ENCODE data around the gene CHST15.
A peak's percentile ranks its signal among the peaks of the same experiment; 100 is the strongest.
"Not testable (repeated sequence)": the region's sequence is repeated elsewhere in the genome, so short reads cannot be mapped to it uniquely, and the experiment has no call there.

The CHST15 gene

GRCh38 chr10:124095096-124095495, 1.7 kb upstream of the CHST15 start:
- peak overlapping the region; percentile 8 to 89 for H3K4me3 ChIP-seq (ENCODE audit: low read depth in 1 of 2, low read length in 2 of 2)
- no peaks in the 10 kb centered on the region for H3K27me3 ChIP-seq (ENCODE audit: low read depth, low read length)
- peaks cover 3 to 26% of the 10 kb centered on the region in 2 donors for H3K4me1 ChIP-seq (ENCODE audit: control insufficient read depth in 1 of 2, insufficient read depth in 2 of 2, low read length in 2 of 2)
- H3K27ac ChIP-seq (ENCODE audit: low read length), result peak overlapping the region; percentile 69
- no peaks in the 10 kb centered on the region for H3K36me3 ChIP-seq (ENCODE audit: control insufficient read depth in 1 of 2, insufficient read depth in 2 of 2, low read length in 2 of 2)
- no peaks in the 10 kb centered on the region for H3K9me3 ChIP-seq (ENCODE audit: control insufficient read depth in 1 of 2, low read length in 2 of 2)

DNA sequence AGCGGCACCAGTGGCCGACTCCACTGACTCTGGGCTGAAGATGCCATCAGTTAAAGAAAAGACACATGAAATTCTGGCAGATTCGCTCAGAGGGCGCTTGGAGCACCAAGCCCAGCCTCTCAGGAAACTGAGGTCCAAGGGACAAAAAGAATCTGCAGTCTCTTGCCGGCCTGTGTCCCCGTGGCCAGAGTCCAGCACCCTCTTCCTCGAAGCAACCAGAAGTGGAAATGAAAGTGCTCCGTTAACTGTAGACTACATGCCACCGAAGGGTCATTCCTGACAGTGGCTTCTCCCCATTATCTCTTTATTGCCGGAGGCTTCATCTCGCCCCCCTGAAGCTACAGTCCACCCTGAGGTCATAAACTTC, 1.0 kb upstream of the CHST15 start:
- Histone ChIP-seq H3K36me3 (ENCODE audit: control insufficient read depth in 1 of 2, insufficient read depth in 2 of 2, low read length in 2 of 2) (no peaks in the 10 kb centered on the region), H3K9me3 (ENCODE audit: control insufficient read depth in 1 of 2, low read length in 2 of 2) (no peaks in the 10 kb centered on the region), H3K4me3 (ENCODE audit: low read depth in 1 of 2, low read length in 2 of 2) (peak overlapping the region; percentile 8 to 89), H3K27me3 (ENCODE audit: low read depth, low read length) (no peaks in the 10 kb centered on the region), H3K4me1 (ENCODE audit: control insufficient read depth in 1 of 2, insufficient read depth in 2 of 2, low read length in 2 of 2) (peaks cover 6 to 32% of the 10 kb centered on the region in 2 donors), H3K27ac (ENCODE audit: low read length) (peak overlapping the region; percentile 69)

- not testable (repeated sequence) for H3K36me3 ChIP-seq (ENCODE audit: control insufficient read depth in 1 of 2, insufficient read depth in 2 of 2, low read length in 2 of 2); H3K27me3 ChIP-seq (ENCODE audit: low read depth, low read length); H3K9me3 ChIP-seq (ENCODE audit: control insufficient read depth in 1 of 2, low read length in 2 of 2)
- H3K4me3 ChIP-seq (ENCODE audit: low read depth in 1 of 2, low read length in 2 of 2), result peak overlapping the region; percentile 53 to 89
- peaks cover 11 to 37% of the 10 kb centered on the region in 2 donors for H3K4me1 ChIP-seq (ENCODE audit: control insufficient read depth in 1 of 2, insufficient read depth in 2 of 2, low read length in 2 of 2)
- peak overlapping the region; percentile 69 for H3K27ac ChIP-seq (ENCODE audit: low read length)
These were observed 498 bp upstream of the CHST15 start for GRCh38 chr10:124093774-124094418.

GRCh38 chr10:124092250-124092859, 1.0 kb downstream of the CHST15 start:
- H3K4me1 ChIP-seq (ENCODE audit: control insufficient read depth in 1 of 2, insufficient read depth in 2 of 2, low read length in 2 of 2), result peaks cover 23 to 51% of the 10 kb centered on the region in 2 donors
- no peaks in the 10 kb centered on the region for H3K36me3 ChIP-seq (ENCODE audit: control insufficient read depth in 1 of 2, insufficient read depth in 2 of 2, low read length in 2 of 2)
- no peaks in the 10 kb centered on the region for H3K27me3 ChIP-seq (ENCODE audit: low read depth, low read length)
- no peaks in the 10 kb centered on the region for H3K9me3 ChIP-seq (ENCODE audit: control insufficient read depth in 1 of 2, low read length in 2 of 2)
- peak overlapping the region; percentile 51 for H3K27ac ChIP-seq (ENCODE audit: low read length)
- H3K4me3 ChIP-seq (ENCODE audit: low read depth in 1 of 2, low read length in 2 of 2), result peak overlapping the region; percentile 76 to 89

GRCh38 chr10:124091646-124092249, 1.6 kb downstream of the CHST15 start:
- H3K4me3 ChIP-seq (ENCODE audit: low read depth in 1 of 2, low read length in 2 of 2), result peak overlapping the region; percentile 76 to 89
- no peaks in the 10 kb centered on the region for H3K9me3 ChIP-seq (ENCODE audit: control insufficient read depth in 1 of 2, low read length in 2 of 2)
- no peaks in the 10 kb centered on the region for H3K27me3 ChIP-seq (ENCODE audit: low read depth, low read length)
- H3K36me3 ChIP-seq (ENCODE audit: control insufficient read depth in 1 of 2, insufficient read depth in 2 of 2, low read length in 2 of 2), result no peaks in the 10 kb centered on the region
- H3K27ac ChIP-seq (ENCODE audit: low read length), result no peak overlapping the region
- peaks cover 23 to 57% of the 10 kb centered on the region in 2 donors for H3K4me1 ChIP-seq (ENCODE audit: control insufficient read depth in 1 of 2, insufficient read depth in 2 of 2, low read length in 2 of 2)

DNA sequence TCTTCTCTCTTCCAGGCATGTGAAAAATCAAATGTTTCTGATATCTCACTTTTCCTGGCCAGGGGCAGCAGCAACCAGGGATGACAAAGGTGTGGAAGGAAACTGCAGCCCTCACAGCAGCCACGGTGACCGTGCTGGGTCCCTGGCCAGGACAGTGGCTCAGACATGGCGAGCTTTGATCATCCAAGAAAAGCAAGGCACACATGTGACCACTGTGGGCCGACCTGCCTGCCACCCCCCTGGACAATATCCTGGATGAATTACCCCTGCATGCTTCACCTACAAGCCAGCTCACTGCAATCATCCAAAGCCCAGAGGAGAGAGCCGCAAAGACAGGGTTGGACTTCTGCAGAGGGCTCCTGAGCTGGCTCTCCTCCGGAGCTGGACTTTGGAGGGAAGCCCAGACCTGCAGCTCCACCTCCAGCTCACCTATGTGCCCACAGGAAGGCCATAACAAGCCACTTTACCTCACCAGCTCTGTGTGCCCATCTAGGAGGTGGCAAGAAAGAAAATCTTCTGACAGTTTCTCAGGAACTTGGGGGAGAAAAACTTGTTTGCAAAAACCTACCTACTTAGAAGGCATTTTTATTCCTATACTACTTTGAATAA, 2.7 kb downstream of the CHST15 start:
- no peaks in the 10 kb centered on the region for H3K36me3 ChIP-seq (ENCODE audit: control insufficient read depth in 1 of 2, insufficient read depth in 2 of 2, low read length in 2 of 2)
- H3K9me3 ChIP-seq (ENCODE audit: control insufficient read depth in 1 of 2, low read length in 2 of 2), result no peaks in the 10 kb centered on the region
- H3K27me3 ChIP-seq (ENCODE audit: low read depth, low read length), result no peaks in the 10 kb centered on the region
- peaks cover 23 to 62% of the 10 kb centered on the region in 2 donors for H3K4me1 ChIP-seq (ENCODE audit: control insufficient read depth in 1 of 2, insufficient read depth in 2 of 2, low read length in 2 of 2)
- H3K4me3 ChIP-seq (ENCODE audit: low read depth in 1 of 2, low read length in 2 of 2), result peak overlapping the region; percentile 76 to 89
- no peak overlapping the region for H3K27ac ChIP-seq (ENCODE audit: low read length)

GRCh38 chr10:124089859-124090258, 3.5 kb downstream of the CHST15 start:
- Histone ChIP-seq H3K27me3 (ENCODE audit: low read depth, low read length) (no peaks in the 10 kb centered on the region), H3K27ac (ENCODE audit: low read length) (peak overlapping the region; percentile 29), H3K36me3 (ENCODE audit: control insufficient read depth in 1 of 2, insufficient read depth in 2 of 2, low read length in 2 of 2) (no peaks in the 10 kb centered on the region), H3K4me3 (ENCODE audit: low read depth in 1 of 2, low read length in 2 of 2) (peak overlapping the region in 1 of 2 donors; percentile 89), H3K4me1 (ENCODE audit: control insufficient read depth in 1 of 2, insufficient read depth in 2 of 2, low read length in 2 of 2) (peaks cover 23 to 62% of the 10 kb centered on the region in 2 donors), H3K9me3 (ENCODE audit: control insufficient read depth in 1 of 2, low read length in 2 of 2) (no peaks in the 10 kb centered on the region)

DNA sequence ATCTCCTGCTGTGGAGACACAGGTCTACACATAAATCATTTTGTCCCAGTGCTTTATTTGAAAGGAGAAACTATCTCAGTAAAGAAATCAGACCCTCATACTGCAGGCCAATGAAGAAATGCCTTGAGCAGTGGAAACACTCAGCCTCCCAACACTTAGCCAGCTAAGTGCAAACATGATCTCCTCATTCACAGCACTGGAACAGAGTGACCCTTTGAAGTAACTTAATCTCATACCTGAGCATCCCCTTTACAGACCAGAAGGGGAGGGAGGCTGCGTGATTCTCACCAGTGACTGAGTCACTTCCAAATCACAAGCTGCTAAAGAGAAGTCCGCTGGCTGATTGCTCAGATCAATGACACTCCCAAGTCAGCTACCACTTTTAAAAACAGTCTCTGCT, 4.5 kb downstream of the CHST15 start:
- Histone ChIP-seq H3K27ac (ENCODE audit: low read length) (peak overlapping the region; percentile 6), H3K36me3 (ENCODE audit: control insufficient read depth in 1 of 2, insufficient read depth in 2 of 2, low read length in 2 of 2) (no peaks in the 10 kb centered on the region), H3K27me3 (ENCODE audit: low read depth, low read length) (no peaks in the 10 kb centered on the region), H3K4me3 (ENCODE audit: low read depth in 1 of 2, low read length in 2 of 2) (peak overlapping the region in 1 of 2 donors; percentile 33), H3K4me1 (ENCODE audit: control insufficient read depth in 1 of 2, insufficient read depth in 2 of 2, low read length in 2 of 2) (peaks cover 20 to 62% of the 10 kb centered on the region in 2 donors), H3K9me3 (ENCODE audit: control insufficient read depth in 1 of 2, low read length in 2 of 2) (no peaks in the 10 kb centered on the region)

DNA sequence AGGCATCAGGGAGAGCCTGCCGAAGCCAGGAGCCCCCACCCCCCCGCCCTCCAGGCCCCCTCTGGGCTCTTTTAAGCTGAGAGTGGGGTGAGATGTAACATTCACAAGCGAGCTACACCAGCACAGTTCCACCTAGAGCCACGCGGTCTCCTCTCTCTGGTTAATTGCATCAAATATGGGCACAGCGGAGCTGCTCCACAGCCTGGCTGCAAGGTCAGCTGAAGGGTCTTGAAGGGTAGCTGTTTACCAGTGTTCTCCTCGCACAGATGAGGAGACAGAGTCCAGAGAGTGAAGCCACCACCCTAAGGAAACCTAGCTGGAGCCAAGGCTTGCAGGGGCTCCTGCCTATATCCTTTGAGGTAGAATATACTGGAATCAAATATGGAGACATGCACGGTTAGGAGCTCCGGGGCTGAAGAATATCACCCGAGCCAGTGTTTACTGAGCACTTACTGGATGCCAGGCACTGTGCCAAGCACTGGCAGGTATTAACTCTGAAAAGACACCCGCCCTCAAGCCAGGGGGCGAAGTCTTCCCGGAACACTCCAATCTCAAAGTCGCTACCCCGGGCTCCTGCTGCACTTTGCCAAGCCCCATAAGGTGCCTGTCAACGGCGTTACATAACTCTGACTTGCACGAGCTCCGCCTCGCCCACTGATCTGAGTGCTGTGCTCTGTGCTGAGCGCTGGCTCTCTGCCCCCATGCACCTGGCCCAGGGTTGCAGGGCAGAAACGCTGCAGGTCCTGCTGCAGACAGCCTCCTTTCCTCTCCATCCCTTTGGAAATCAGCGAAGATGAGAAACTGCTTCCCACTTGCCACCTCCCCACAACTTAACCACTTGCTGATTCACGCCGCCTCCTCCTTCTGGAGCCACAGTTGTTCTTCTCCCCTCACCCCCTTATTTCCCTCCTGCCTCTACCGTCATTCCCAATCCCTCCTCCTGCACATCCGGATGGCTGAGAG, 5.4 kb downstream of the CHST15 start:
- peak overlapping the region; percentile 6 for H3K27ac ChIP-seq (ENCODE audit: low read length)

DNA sequence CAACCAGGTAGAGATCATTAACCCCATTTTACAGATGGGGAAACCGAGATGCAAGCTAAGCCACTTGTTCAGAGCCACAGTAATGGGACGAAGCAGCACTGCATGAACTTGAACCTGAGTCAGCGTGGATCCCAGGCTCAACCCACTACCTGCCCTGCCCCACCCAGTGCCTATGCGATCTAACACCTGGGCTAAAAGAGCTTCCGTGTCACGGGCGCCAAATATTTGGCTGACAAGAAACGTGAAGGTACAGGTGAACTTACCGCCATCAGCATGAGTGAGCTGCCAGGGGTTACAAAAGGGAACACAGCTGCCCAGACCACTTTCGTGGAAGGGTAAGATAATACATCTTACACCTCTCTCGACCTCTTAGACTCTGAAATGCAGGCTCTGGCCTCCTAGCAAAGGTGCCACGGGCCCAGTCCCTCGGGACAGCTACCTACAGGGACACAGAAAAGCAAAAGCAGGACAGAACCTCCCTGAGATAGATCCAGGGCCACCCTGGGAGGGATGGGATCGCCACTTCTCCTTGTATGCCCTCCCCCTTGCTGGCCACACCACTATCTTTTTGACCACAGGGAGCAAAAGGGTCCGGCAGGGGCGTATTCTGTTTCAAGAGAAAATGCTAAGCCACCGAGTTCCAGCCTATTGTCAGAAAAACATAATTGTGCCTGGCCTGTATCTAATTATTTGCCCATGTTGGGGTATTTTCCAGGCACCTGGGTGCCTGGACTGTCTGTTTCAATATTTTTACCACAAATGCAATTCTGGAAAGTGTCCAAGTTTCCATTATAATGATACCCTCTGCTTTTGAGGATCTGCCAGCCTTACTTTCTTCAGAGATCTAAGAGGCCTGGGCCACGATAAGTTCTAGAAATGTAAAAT, 6.4 kb downstream of the CHST15 start:
- H3K9me3 ChIP-seq (ENCODE audit: control insufficient read depth in 1 of 2, low read length in 2 of 2), result no peaks in the 10 kb centered on the region
- no peaks in the 10 kb centered on the region for H3K36me3 ChIP-seq (ENCODE audit: control insufficient read depth in 1 of 2, insufficient read depth in 2 of 2, low read length in 2 of 2)
- H3K4me3 ChIP-seq (ENCODE audit: low read depth in 1 of 2, low read length in 2 of 2), result no peak overlapping the region
- H3K27ac ChIP-seq (ENCODE audit: low read length), result no peak overlapping the region
- peaks cover 20 to 66% of the 10 kb centered on the region in 2 donors for H3K4me1 ChIP-seq (ENCODE audit: control insufficient read depth in 1 of 2, insufficient read depth in 2 of 2, low read length in 2 of 2)
- H3K27me3 ChIP-seq (ENCODE audit: low read depth, low read length), result no peaks in the 10 kb centered on the region

More for the DNA sequence above, 5.4 kb downstream of the CHST15 start:
- no peaks in the 10 kb centered on the region for H3K27me3 ChIP-seq (ENCODE audit: low read depth, low read length)
- H3K36me3 ChIP-seq (ENCODE audit: control insufficient read depth in 1 of 2, insufficient read depth in 2 of 2, low read length in 2 of 2), result no peaks in the 10 kb centered on the region
- H3K4me3 ChIP-seq (ENCODE audit: low read depth in 1 of 2, low read length in 2 of 2), result peak overlapping the region in 1 of 2 donors; percentile 33
- H3K4me1 ChIP-seq (ENCODE audit: control insufficient read depth in 1 of 2, insufficient read depth in 2 of 2, low read length in 2 of 2), result peaks cover 20 to 64% of the 10 kb centered on the region in 2 donors
- no peaks in the 10 kb centered on the region for H3K9me3 ChIP-seq (ENCODE audit: control insufficient read depth in 1 of 2, low read length in 2 of 2)

Data from muscle layer of duodenum (tissue), 2 donors.